ENCODE data around the gene IL11RA.
A peak's percentile ranks its signal among the peaks of the same experiment; 100 is the strongest.

The IL11RA gene

DNA sequence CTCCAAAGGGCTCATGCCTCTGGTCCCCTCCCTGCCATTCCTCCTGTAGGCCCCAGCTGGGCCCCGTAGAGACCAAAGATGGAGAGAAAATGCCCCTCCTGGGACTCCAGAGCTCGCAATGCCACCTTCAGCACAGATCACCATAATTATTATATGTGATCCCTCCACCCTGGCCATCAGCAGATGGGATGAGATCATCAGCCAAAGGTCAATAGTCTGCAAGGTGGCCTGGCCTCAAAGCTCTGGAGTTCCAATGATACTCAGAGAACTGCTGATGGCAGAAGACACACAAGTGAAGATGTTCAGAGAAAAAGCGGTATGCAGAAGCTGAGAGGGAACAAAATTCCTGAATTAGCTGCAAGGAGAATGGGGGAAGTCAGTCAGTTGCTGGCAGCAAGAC is 45.1 kb upstream of the IL11RA start:
- Histone ChIP-seq H4K20me1 (ENCODE audit: insufficient read depth, low read length) (no peaks in the 10 kb centered on the region), H2AFZ (ENCODE audit: low read length) (no peak overlapping the region), H3F3A (ENCODE audit: insufficient read depth, low read length) (no peaks in the 10 kb centered on the region), H3K4me1 (ENCODE audit: insufficient read depth, low read length, severe bottlenecking) (peaks cover 13% of the 10 kb centered on the region), H3K36me3 (ENCODE audit: insufficient read depth, low read length) (peaks cover 13% of the 10 kb centered on the region), H3K27me3 (ENCODE audit: insufficient read depth, low read length) (no peaks in the 10 kb centered on the region), H3K4me2 (ENCODE audit: low read length) (no peak overlapping the region), H3K9me3 (ENCODE audit: low read length) (no peaks in the 10 kb centered on the region), H3K9ac (ENCODE audit: low read length) (no peak overlapping the region), H3K79me2 (ENCODE audit: insufficient read depth, low read length) (no peaks in the 10 kb centered on the region), H3K9me2 (ENCODE audit: low read depth, low read length) (no peaks in the 10 kb centered on the region), H3K27ac (ENCODE audit: low read depth, low read length, poor library complexity, severe bottlenecking) (no peak overlapping the region), H3K4me3 (ENCODE audit: low read depth, low read length, poor library complexity, severe bottlenecking) (no peak overlapping the region)
- TF ChIP-seq EZH2 (IDR thresholded peaks at IDR 0.05; ENCODE audit: borderline replicate concordance, low read length): no peak
- TF ChIP-seq, protein P1, sequence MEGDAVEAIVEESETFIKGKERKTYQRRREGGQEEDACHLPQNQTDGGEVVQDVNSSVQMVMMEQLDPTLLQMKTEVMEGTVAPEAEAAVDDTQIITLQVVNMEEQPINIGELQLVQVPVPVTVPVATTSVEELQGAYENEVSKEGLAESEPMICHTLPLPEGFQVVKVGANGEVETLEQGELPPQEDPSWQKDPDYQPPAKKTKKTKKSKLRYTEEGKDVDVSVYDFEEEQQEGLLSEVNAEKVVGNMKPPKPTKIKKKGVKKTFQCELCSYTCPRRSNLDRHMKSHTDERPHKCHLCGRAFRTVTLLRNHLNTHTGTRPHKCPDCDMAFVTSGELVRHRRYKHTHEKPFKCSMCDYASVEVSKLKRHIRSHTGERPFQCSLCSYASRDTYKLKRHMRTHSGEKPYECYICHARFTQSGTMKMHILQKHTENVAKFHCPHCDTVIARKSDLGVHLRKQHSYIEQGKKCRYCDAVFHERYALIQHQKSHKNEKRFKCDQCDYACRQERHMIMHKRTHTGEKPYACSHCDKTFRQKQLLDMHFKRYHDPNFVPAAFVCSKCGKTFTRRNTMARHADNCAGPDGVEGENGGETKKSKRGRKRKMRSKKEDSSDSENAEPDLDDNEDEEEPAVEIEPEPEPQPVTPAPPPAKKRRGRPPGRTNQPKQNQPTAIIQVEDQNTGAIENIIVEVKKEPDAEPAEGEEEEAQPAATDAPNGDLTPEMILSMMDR (IDR thresholded peaks at IDR 0.05; ENCODE audit: low read length): no peak

DNA sequence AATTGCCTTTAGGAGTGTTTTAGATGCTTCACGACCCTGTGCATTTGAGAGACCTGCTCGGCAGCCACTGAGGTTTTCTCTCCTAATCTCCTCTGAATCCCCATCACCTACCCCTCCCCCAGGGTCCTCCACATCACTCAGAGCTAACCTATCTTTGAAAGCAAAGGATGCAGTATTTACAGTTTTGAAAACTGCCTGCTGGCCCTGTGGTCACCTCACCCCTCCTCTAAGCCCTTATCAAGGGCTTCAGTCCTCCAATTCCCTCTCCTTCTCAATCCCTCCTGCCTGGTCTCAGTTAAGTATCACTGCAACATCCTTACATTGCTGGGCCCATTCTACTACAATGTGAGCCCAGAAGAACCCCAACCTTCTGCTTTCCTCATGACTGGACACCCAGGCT is 44.7 kb upstream of the IL11RA start:
- no peak overlapping the region for H3K9ac ChIP-seq (ENCODE audit: low read length)
- no peak overlapping the region for H3K27ac ChIP-seq (ENCODE audit: low read depth, low read length, poor library complexity, severe bottlenecking)

DNA sequence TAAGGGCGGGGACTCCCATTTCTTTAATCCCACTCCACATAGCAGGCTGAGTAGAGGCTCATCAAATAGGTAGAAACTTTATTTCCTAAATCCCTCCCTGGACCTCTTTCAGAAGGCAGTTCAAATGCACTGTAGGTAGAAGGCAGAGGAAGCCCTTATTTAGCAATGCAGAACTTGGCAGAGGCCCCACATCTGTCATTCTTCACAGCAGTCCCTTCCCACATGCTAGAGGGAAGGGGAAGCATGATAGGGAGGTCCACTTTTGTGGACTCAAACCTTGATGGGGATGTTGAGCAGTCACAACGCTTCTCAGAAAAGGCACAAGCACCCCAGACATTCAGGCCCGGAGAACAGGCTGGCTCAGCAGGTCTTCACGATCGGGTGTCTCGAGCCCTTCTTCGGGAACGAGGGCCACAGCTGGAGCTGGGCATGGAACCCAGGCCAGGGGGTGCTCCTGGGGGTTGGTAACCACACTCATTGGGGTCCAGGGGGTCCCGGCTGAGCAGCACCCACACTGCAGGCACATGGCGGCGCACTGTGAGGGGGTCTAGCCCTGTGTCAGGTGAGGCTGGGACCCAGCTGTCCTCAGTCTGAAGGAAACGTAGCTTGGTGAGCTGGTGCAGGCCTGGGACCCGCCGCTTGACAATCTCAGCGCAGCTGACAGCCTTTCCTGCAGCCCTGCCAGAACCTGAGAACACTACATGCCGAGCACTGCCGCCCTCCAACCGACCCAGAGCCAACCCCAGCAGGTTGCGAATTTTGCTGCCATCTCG is 41.4 kb upstream of the IL11RA start:
- Histone ChIP-seq H3K4me2 (ENCODE audit: low read length) (peak overlapping the region; percentile 93), H4K20me1 (ENCODE audit: insufficient read depth, low read length) (no peaks in the 10 kb centered on the region), H3K4me3 (ENCODE audit: low read depth, low read length, poor library complexity, severe bottlenecking) (peak overlapping the region; percentile 98), H2AFZ (ENCODE audit: low read length) (no peak overlapping the region), H3F3A (ENCODE audit: insufficient read depth, low read length) (no peaks in the 10 kb centered on the region), H3K9ac (ENCODE audit: low read length) (peak overlapping the region; percentile 92; the same call in 1 of the 2 replicates), H3K9me3 (ENCODE audit: low read length) (no peaks in the 10 kb centered on the region), H3K4me1 (ENCODE audit: insufficient read depth, low read length, severe bottlenecking) (peaks cover 20% of the 10 kb centered on the region), H3K9me2 (ENCODE audit: low read depth, low read length) (no peaks in the 10 kb centered on the region), H3K27ac (ENCODE audit: low read depth, low read length, poor library complexity, severe bottlenecking) (no peak overlapping the region), H3K27me3 (ENCODE audit: insufficient read depth, low read length) (no peaks in the 10 kb centered on the region), H3K79me2 (ENCODE audit: insufficient read depth, low read length) (no peaks in the 10 kb centered on the region), H3K36me3 (ENCODE audit: insufficient read depth, low read length) (peaks cover 13% of the 10 kb centered on the region)
- no peak for TF ChIP-seq EZH2 (IDR thresholded peaks at IDR 0.05; ENCODE audit: borderline replicate concordance, low read length)
- TF ChIP-seq, protein P1 (IDR thresholded peaks at IDR 0.05; ENCODE audit: low read length): no peak

More for the DNA sequence above, 44.7 kb upstream of the IL11RA start:
- Histone ChIP-seq H3F3A (ENCODE audit: insufficient read depth, low read length) (no peaks in the 10 kb centered on the region), H3K4me2 (ENCODE audit: low read length) (no peak overlapping the region), H2AFZ (ENCODE audit: low read length) (no peak overlapping the region), H3K9me3 (ENCODE audit: low read length) (no peaks in the 10 kb centered on the region), H3K4me3 (ENCODE audit: low read depth, low read length, poor library complexity, severe bottlenecking) (no peak overlapping the region), H3K27me3 (ENCODE audit: insufficient read depth, low read length) (no peaks in the 10 kb centered on the region), H3K9me2 (ENCODE audit: low read depth, low read length) (no peaks in the 10 kb centered on the region), H3K36me3 (ENCODE audit: insufficient read depth, low read length) (peaks cover 13% of the 10 kb centered on the region), H3K79me2 (ENCODE audit: insufficient read depth, low read length) (no peaks in the 10 kb centered on the region), H3K4me1 (ENCODE audit: insufficient read depth, low read length, severe bottlenecking) (peaks cover 15% of the 10 kb centered on the region), H4K20me1 (ENCODE audit: insufficient read depth, low read length) (no peaks in the 10 kb centered on the region)
- no peak for TF ChIP-seq EZH2 (IDR thresholded peaks at IDR 0.05; ENCODE audit: borderline replicate concordance, low read length)
- TF ChIP-seq, protein P1 (IDR thresholded peaks at IDR 0.05; ENCODE audit: low read length): no peak

All from OCI-LY1 (cell line).